ENCODE measurements around the gene PARP11.

- TF ChIP-seq, protein P1, sequence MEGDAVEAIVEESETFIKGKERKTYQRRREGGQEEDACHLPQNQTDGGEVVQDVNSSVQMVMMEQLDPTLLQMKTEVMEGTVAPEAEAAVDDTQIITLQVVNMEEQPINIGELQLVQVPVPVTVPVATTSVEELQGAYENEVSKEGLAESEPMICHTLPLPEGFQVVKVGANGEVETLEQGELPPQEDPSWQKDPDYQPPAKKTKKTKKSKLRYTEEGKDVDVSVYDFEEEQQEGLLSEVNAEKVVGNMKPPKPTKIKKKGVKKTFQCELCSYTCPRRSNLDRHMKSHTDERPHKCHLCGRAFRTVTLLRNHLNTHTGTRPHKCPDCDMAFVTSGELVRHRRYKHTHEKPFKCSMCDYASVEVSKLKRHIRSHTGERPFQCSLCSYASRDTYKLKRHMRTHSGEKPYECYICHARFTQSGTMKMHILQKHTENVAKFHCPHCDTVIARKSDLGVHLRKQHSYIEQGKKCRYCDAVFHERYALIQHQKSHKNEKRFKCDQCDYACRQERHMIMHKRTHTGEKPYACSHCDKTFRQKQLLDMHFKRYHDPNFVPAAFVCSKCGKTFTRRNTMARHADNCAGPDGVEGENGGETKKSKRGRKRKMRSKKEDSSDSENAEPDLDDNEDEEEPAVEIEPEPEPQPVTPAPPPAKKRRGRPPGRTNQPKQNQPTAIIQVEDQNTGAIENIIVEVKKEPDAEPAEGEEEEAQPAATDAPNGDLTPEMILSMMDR (conservative IDR thresholded peaks at IDR 0.05; ENCODE audit: low read length) = no peak
- TF ChIP-seq EZH2phosphoT487 (IDR thresholded peaks at IDR 0.05; ENCODE audit: borderline replicate concordance) = no peak
These were observed 78.1 kb downstream of the PARP11 start for GRCh38 chr12:3795066-3795465.
